Dedifferentiated amniotic fluid mesenchymal stem cell (primary cell): ENCODE data around the gene DAGLB.
"Not testable (repeated sequence)": the region's sequence is repeated elsewhere in the genome, so short reads cannot be mapped to it uniquely, and the experiment has no call there.

ENCODE experiments used
- DNase-seq: peaks from one replicate; pipeline ENCODE4 v3.0.0-alpha.2; 2016; ENCODE audit errors: extremely low spot score

The DAGLB gene

GRCh38 chr7:6447581-6448199, at the start of gene DAGLB:
Gene DAGLB, minus strand, starts transcription at chr7:6447954. Its CDS starts 112 bp downstream, at chr7:6447842.
- DNase-seq, result peak; percentile 83

- DNase-seq, result no peak
Measured at GRCh38 chr7:6497637-6497905, 49.8 kb upstream of the DAGLB start.

GRCh38 chr7:6496842-6497636, 49.3 kb upstream of the DAGLB start:
- no peak for DNase-seq

- no peak for DNase-seq
Measured at GRCh38 chr7:6495597-6496262, 48.0 kb upstream of the DAGLB start.

- DNase-seq, result no peak
Measured at GRCh38 chr7:6494365-6494764, 46.6 kb upstream of the DAGLB start.

GRCh38 chr7:6491194-6491593, 43.4 kb upstream of the DAGLB start:
- no peak for DNase-seq

GRCh38 chr7:6489612-6490011, 41.9 kb upstream of the DAGLB start:
- DNase-seq, result no peak

- DNase-seq, result no peak
Measured at GRCh38 chr7:6487184-6487545, 39.4 kb upstream of the DAGLB start.

GRCh38 chr7:6486438-6487183, 38.9 kb upstream of the DAGLB start:
- DNase-seq, result no peak

- no peak for DNase-seq
Measured at GRCh38 chr7:6482743-6483119, 35.0 kb upstream of the DAGLB start.

GRCh38 chr7:6482307-6482706, 34.6 kb upstream of the DAGLB start:
- no peak for DNase-seq

GRCh38 chr7:6481445-6481844, 33.7 kb upstream of the DAGLB start:
- DNase-seq, result no peak

GRCh38 chr7:6480323-6480660, 32.5 kb upstream of the DAGLB start:
- DNase-seq, result no peak

- no peak for DNase-seq
Measured at GRCh38 chr7:6479067-6479466, 31.3 kb upstream of the DAGLB start.

- DNase-seq, result no peak
Measured at GRCh38 chr7:6478186-6478585, 30.4 kb upstream of the DAGLB start.

GRCh38 chr7:6477318-6477660, 29.5 kb upstream of the DAGLB start:
- DNase-seq, result no peak

GRCh38 chr7:6476596-6477317, 29.0 kb upstream of the DAGLB start:
- no peak for DNase-seq

GRCh38 chr7:6475433-6476186, 27.9 kb upstream of the DAGLB start:
- no peak for DNase-seq

- DNase-seq, result no peak
Measured at GRCh38 chr7:6465862-6466261, 18.1 kb upstream of the DAGLB start.

- DNase-seq, result not testable (repeated sequence)
Measured at GRCh38 chr7:6463609-6464008, 15.9 kb upstream of the DAGLB start.

GRCh38 chr7:6461946-6462550, 14.3 kb upstream of the DAGLB start:
- no peak for DNase-seq
